SK-N-SH treated with all-trans-retinoic acid at 6 μM for 48 hours (cell line): ENCODE results near the gene CXXC5.

Experiments
- ARNTL ChIP-seq: fragments of 450-650 bp; formaldehyde crosslinking; IDR thresholded peaks from 2 replicates; pipeline ENCODE4 v1.5.0; 2020; ENCODE audit warnings: low read depth, mild to moderate bottlenecking, moderate library complexity, borderline replicate concordance
- ESRRG ChIP-seq: fragments of 250-450 bp; sonication (Bioruptor Pico); IDR thresholded peaks from 2 replicates; pipeline ENCODE4 v1.6.1; 2021; ENCODE audit warnings: mild to moderate bottlenecking
- GLIS3 ChIP-seq: fragments of 250-450 bp; sonication (Bioruptor Pico); IDR thresholded peaks from 2 replicates; pipeline ENCODE4 v1.5.0; 2020; ENCODE audit warnings: mild to moderate bottlenecking, moderate library complexity
- SNAI2 ChIP-seq: fragments of 250-450 bp; sonication (Bioruptor Pico); IDR thresholded peaks from 2 replicates; pipeline ENCODE4 v1.5.0; 2020; ENCODE audit warnings: mild to moderate bottlenecking, moderate library complexity
- TCF4 ChIP-seq: fragments of 250-450 bp; sonication (Bioruptor Pico); IDR thresholded peaks from 2 replicates; pipeline ENCODE4 v1.8.0; 2021; ENCODE audit warnings: mild to moderate bottlenecking, moderate library complexity, borderline replicate concordance
- ZFP3 ChIP-seq: fragments of 250-450 bp; sonication (Bioruptor Pico); IDR thresholded peaks from 2 replicates; pipeline ENCODE4 v1.5.0; 2020; ENCODE audit warnings: mild to moderate bottlenecking, moderate library complexity
- ZNF565 ChIP-seq: fragments of 450-650 bp; formaldehyde crosslinking; conservative IDR thresholded peaks from 2 replicates; pipeline ENCODE4 v1.5.0; 2020; ENCODE audit warnings: low read depth, mild to moderate bottlenecking, moderate library complexity
- ZNF70 ChIP-seq: fragments of 450-650 bp; formaldehyde crosslinking; IDR thresholded peaks from 2 replicates; pipeline ENCODE4 v1.5.0; 2020; ENCODE audit warnings: mild to moderate bottlenecking, moderate library complexity
- ZNF8 ChIP-seq: fragments of 450-650 bp; formaldehyde crosslinking; IDR thresholded peaks from 2 replicates; pipeline ENCODE4 v1.5.0; 2020; ENCODE audit warnings: mild to moderate bottlenecking, moderate library complexity
- TF ChIP-seq, protein P1 (sequence below): fragments of 250-450 bp; sonication (Bioruptor Pico); IDR thresholded peaks from 2 replicates; pipeline ENCODE4 v1.8.0; 2021; ENCODE audit warnings: low read depth, mild to moderate bottlenecking, moderate library complexity, borderline replicate concordance
- TF ChIP-seq, protein P2 (sequence below): fragments of 250-450 bp; sonication (Bioruptor Pico); IDR thresholded peaks from 2 replicates; pipeline ENCODE4 v1.5.1; 2020; ENCODE audit warnings: low read depth, mild to moderate bottlenecking, moderate library complexity
- TF ChIP-seq, protein P3 (sequence below): fragments of 250-450 bp; sonication (Bioruptor Pico); IDR thresholded peaks from 2 replicates; pipeline ENCODE4 v1.5.0; 2020; ENCODE audit warnings: mild to moderate bottlenecking, moderate library complexity

DNA sequence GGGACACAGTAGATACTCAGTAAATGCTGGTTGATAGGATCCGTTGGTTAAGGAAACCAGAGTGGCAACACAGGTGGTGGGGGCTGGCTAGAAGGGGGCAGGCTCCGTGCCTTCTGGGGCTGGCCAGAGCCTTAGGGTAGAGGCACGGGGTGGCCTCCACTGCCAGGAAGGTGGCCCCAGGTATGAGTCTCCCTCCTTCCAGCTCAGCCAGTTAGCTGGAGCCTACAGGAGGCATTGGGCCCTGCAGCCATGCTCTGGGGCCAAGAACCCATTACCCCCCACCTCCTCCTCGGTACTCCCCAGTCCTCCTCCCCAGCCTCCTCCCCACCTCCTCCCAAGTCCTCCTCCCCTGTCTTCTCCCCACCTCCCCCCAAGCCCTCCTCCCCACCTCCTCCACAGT is 27.7 kb downstream of the CXXC5 start:
- TF ChIP-seq TCF4 (CRISPR knock-in tag), result no peak
- TF ChIP-seq, protein P1, sequence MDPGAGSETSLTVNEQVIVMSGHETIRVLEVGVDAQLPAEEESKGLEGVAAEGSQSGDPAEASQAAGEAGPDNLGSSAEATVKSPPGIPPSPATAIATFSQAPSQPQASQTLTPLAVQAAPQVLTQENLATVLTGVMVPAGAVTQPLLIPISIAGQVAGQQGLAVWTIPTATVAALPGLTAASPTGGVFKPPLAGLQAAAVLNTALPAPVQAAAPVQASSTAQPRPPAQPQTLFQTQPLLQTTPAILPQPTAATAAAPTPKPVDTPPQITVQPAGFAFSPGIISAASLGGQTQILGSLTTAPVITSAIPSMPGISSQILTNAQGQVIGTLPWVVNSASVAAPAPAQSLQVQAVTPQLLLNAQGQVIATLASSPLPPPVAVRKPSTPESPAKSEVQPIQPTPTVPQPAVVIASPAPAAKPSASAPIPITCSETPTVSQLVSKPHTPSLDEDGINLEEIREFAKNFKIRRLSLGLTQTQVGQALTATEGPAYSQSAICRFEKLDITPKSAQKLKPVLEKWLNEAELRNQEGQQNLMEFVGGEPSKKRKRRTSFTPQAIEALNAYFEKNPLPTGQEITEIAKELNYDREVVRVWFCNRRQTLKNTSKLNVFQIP (CRISPR knock-in tag), result no peak
- TF ChIP-seq SNAI2, result no peak
- TF ChIP-seq ZFP3 (CRISPR knock-in tag), result no peak
- TF ChIP-seq, protein P2, sequence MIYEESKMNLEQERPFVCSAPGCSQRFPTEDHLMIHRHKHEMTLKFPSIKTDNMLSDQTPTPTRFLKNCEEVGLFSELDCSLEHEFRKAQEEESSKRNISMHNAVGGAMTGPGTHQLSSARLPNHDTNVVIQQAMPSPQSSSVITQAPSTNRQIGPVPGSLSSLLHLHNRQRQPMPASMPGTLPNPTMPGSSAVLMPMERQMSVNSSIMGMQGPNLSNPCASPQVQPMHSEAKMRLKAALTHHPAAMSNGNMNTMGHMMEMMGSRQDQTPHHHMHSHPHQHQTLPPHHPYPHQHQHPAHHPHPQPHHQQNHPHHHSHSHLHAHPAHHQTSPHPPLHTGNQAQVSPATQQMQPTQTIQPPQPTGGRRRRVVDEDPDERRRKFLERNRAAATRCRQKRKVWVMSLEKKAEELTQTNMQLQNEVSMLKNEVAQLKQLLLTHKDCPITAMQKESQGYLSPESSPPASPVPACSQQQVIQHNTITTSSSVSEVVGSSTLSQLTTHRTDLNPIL (CRISPR knock-in tag), result no peak
- TF ChIP-seq ZNF565, result no peak
- no peak for TF ChIP-seq ZNF8 (CRISPR knock-in tag)
- no peak for TF ChIP-seq ZNF70 (CRISPR knock-in tag)
- no peak for TF ChIP-seq GLIS3 (CRISPR knock-in tag)
- TF ChIP-seq, protein P3, sequence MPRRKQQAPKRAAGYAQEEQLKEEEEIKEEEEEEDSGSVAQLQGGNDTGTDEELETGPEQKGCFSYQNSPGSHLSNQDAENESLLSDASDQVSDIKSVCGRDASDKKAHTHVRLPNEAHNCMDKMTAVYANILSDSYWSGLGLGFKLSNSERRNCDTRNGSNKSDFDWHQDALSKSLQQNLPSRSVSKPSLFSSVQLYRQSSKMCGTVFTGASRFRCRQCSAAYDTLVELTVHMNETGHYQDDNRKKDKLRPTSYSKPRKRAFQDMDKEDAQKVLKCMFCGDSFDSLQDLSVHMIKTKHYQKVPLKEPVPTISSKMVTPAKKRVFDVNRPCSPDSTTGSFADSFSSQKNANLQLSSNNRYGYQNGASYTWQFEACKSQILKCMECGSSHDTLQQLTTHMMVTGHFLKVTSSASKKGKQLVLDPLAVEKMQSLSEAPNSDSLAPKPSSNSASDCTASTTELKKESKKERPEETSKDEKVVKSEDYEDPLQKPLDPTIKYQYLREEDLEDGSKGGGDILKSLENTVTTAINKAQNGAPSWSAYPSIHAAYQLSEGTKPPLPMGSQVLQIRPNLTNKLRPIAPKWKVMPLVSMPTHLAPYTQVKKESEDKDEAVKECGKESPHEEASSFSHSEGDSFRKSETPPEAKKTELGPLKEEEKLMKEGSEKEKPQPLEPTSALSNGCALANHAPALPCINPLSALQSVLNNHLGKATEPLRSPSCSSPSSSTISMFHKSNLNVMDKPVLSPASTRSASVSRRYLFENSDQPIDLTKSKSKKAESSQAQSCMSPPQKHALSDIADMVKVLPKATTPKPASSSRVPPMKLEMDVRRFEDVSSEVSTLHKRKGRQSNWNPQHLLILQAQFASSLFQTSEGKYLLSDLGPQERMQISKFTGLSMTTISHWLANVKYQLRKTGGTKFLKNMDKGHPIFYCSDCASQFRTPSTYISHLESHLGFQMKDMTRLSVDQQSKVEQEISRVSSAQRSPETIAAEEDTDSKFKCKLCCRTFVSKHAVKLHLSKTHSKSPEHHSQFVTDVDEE (CRISPR knock-in tag), result no peak
- TF ChIP-seq ESRRG (CRISPR knock-in tag), result no peak
- no peak for TF ChIP-seq ARNTL (CRISPR knock-in tag)
